Activated CD4-positive, alpha-beta T cell treated with anti-CD3 and anti-CD28 coated beads, Interleukin-2, Interleukin-6, amounts not matched to agents 100 ng/mL and 50 ng/mL, durations not matched to agents 16 hours and 8 hours (primary cell): ENCODE measurements around the gene DCST1.
A peak's percentile ranks its signal among the peaks of the same experiment; 100 is the strongest.

Experiments used
- DNase-seq: peaks from one replicate; pipeline ENCODE4 v3.0.0-alpha.2; 2020

DCST1 gene

GRCh38 chr1:155057788-155058211 is 24.2 kb downstream of the DCST1 start:
- DNase-seq, result no peak

- DNase-seq, result no peak
Measured at GRCh38 chr1:155060736-155061135, 27.1 kb downstream of the DCST1 start.

- peak; percentile 96 for DNase-seq
Measured at GRCh38 chr1:155061381-155062150, 27.9 kb downstream of the DCST1 start.

GRCh38 chr1:155062151-155062686 is 28.6 kb downstream of the DCST1 start:
- DNase-seq, result no peak

GRCh38 chr1:155062702-155063411 is 29.2 kb downstream of the DCST1 start:
- DNase-seq, result peak; percentile 84

GRCh38 chr1:155063550-155064110 is 30.0 kb downstream of the DCST1 start, which contains the start of gene EFNA4:
TSS of gene EFNA4 (plus strand) at chr1:155063740. CDS start at chr1:155063824, 84 bp downstream.
- peak; percentile 88 for DNase-seq

GRCh38 chr1:155064111-155064831 is 30.6 kb downstream of the DCST1 start:
- no peak for DNase-seq

GRCh38 chr1:155064832-155065429 is 31.3 kb downstream of the DCST1 start:
- DNase-seq, result no peak

GRCh38 chr1:155066777-155067176 is 33.2 kb downstream of the DCST1 start:
- DNase-seq, result no peak

- DNase-seq, result no peak
Measured at GRCh38 chr1:155068599-155068998, 35.0 kb downstream of the DCST1 start.

- no peak for DNase-seq
Measured at GRCh38 chr1:155069551-155070157, 36.0 kb downstream of the DCST1 start.

- no peak for DNase-seq
Measured at GRCh38 chr1:155070158-155070621, 36.6 kb downstream of the DCST1 start.

- DNase-seq, result peak; percentile 79
Measured at GRCh38 chr1:155070721-155071569, 37.3 kb downstream of the DCST1 start.

- DNase-seq, result no peak
Measured at GRCh38 chr1:155071701-155072100, 38.1 kb downstream of the DCST1 start.

GRCh38 chr1:155072531-155073289 is 39.1 kb downstream of the DCST1 start:
- no peak for DNase-seq

- peak; percentile 14 for DNase-seq
Measured at GRCh38 chr1:155073377-155074242, 40.0 kb downstream of the DCST1 start.

- DNase-seq, result no peak
Measured at GRCh38 chr1:155075535-155075934, 41.9 kb downstream of the DCST1 start.

GRCh38 chr1:155076371-155076770 is 42.7 kb downstream of the DCST1 start:
- DNase-seq, result no peak

GRCh38 chr1:155077346-155077745 is 43.7 kb downstream of the DCST1 start:
- no peak for DNase-seq
